Fibroblast of mammary gland (primary cell): ENCODE results near the gene EML5.
A peak's percentile ranks its signal among the peaks of the same experiment; 100 is the strongest.
"Not testable (repeated sequence)": the region's sequence is repeated elsewhere in the genome, so short reads cannot be mapped to it uniquely, and the experiment has no call there.

Experiments used
- DNase-seq: peaks from one replicate; pipeline ENCODE4 v3.0.0-alpha.2; 2010; ENCODE audit warnings: low read depth
- H3K4me3 ChIP-seq: 2 replicates; pipeline ENCODE4 v1.5.1; 2011; ENCODE audit warnings: low read depth, mild to moderate bottlenecking, low read length, moderate library complexity; ENCODE audit not compliant: control insufficient read depth
- TF ChIP-seq, protein P1 (sequence below): conservative IDR thresholded peaks from 2 replicates; pipeline ENCODE4 v1.5.1; 2011; ENCODE audit warnings: low read depth, low read length, inconsistent platforms; ENCODE audit not compliant: control insufficient read depth, insufficient read depth

EML5 gene

DNA sequence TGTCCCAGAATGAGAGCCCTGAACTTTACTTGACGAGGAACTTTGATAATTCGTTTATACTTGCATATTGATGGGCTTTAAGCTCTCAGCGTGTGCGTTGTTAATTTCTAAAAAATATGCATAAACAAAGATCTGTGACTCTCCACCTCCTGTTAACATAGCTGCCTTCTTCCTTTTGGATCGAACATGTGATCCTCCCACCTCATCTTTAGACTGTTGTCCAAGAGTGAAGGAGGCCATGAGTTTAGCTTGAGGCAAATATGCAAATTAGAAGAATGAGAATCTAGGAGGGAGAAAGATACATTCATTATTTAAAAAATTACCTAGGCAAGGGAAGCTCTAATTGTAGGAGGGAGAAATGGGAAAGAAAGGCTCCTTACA is 32.3 kb upstream of the EML5 start:
- TF ChIP-seq, protein P1, sequence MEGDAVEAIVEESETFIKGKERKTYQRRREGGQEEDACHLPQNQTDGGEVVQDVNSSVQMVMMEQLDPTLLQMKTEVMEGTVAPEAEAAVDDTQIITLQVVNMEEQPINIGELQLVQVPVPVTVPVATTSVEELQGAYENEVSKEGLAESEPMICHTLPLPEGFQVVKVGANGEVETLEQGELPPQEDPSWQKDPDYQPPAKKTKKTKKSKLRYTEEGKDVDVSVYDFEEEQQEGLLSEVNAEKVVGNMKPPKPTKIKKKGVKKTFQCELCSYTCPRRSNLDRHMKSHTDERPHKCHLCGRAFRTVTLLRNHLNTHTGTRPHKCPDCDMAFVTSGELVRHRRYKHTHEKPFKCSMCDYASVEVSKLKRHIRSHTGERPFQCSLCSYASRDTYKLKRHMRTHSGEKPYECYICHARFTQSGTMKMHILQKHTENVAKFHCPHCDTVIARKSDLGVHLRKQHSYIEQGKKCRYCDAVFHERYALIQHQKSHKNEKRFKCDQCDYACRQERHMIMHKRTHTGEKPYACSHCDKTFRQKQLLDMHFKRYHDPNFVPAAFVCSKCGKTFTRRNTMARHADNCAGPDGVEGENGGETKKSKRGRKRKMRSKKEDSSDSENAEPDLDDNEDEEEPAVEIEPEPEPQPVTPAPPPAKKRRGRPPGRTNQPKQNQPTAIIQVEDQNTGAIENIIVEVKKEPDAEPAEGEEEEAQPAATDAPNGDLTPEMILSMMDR = no peak
- H3K4me3 ChIP-seq = peak overlapping the region; percentile 76
- DNase-seq = peak; percentile 35

GRCh38 chr14:88824314-88825077 is 31.7 kb upstream of the EML5 start, which contains the start of gene TTC8:
TSS of gene TTC8 (plus strand) at chr14:88824651. CDS start at chr14:88824708, 57 bp downstream.
- peak within 1 kb of the TSS; percentile 76 for H3K4me3 ChIP-seq
- TF ChIP-seq, protein P1 = no peak
- peak; percentile 85 for DNase-seq

DNA sequence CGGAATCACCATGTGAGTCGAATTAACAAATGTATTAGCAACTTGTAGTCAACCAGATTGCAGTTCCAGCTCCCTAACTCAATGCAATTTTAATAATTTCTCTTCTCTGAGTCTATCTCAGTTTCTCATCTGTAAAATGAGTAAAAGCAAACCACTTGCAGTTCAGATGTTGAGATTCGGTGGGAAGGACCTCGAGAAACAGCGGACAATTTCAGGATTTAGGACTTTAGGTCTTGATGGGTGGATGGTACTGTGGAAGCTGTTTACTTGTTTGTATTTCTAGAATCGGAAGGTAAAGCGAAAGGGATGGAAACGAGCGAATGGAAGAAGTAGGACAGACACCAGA is 31.2 kb upstream of the EML5 start:
- TF ChIP-seq, protein P1 = no peak
- peak overlapping the region; percentile 76 for H3K4me3 ChIP-seq
- no peak for DNase-seq

- no peak overlapping the region for H3K4me3 ChIP-seq
- TF ChIP-seq, protein P1 = no peak
- DNase-seq = no peak
Observed at GRCh38 chr14:88821888-88822287, 29.1 kb upstream of the EML5 start.

DNA sequence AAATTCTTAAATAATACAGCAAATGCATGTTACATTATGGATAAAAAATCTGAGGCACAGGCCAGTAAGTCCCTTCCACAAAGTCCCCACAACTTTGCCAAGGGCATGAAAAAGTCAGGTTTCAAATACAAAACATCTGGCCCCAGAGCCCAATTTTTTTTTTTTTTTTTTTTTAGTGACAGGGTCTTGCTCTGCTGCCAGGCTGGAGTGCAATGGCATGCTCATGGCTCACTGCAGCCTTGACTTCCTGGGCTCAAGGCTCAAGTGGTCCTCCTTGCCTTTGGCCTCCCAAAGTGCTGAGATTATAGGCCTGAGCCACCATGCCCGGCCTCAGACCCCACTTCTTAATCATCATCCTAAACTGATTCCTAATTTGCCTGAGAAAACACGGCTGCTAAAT is 28.6 kb upstream of the EML5 start:
- no peak for DNase-seq
- TF ChIP-seq, protein P1 = no peak
- H3K4me3 ChIP-seq = no peak overlapping the region

- not testable (repeated sequence) for H3K4me3 ChIP-seq, DNase-seq
Observed at GRCh38 chr14:88819674-88820073, 26.9 kb upstream of the EML5 start.

GRCh38 chr14:88818018-88818417 is 25.3 kb upstream of the EML5 start:
- no peak for DNase-seq
- H3K4me3 ChIP-seq = no peak overlapping the region
- TF ChIP-seq, protein P1 = no peak
